GDM1 (cell line): ENCODE results near the gene RBM4B.

Source experiments
- DNase-seq: peaks from one replicate; lab custom pipeline; 2025; lab: John Stamatoyannopoulos, UW

Gene RBM4B

GRCh38 chr11:66686801-66687750 lies 9.4 kb upstream of the RBM4B start:
- no peak for DNase-seq

- no peak for DNase-seq
Observed at GRCh38 chr11:66686100-66686785, 8.6 kb upstream of the RBM4B start.

GRCh38 chr11:66685276-66686099 lies 7.8 kb upstream of the RBM4B start:
- DNase-seq: no peak

- no peak for DNase-seq
Observed at GRCh38 chr11:66684635-66685034, 6.9 kb upstream of the RBM4B start.

GRCh38 chr11:66683877-66684276 lies 6.2 kb upstream of the RBM4B start:
- DNase-seq: no peak

- DNase-seq: no peak
Observed at GRCh38 chr11:66680966-66681645, 3.4 kb upstream of the RBM4B start.

- no peak for DNase-seq
Observed at GRCh38 chr11:66676931-66677598, 622 bp downstream of the RBM4B start.

GRCh38 chr11:66676282-66676919 lies 1.3 kb downstream of the RBM4B start:
- DNase-seq: no peak

- no peak for DNase-seq
Observed at GRCh38 chr11:66674964-66675602, 2.6 kb downstream of the RBM4B start.

GRCh38 chr11:66670816-66671215 lies 6.9 kb downstream of the RBM4B start:
- no peak for DNase-seq

GRCh38 chr11:66665369-66665768 lies 12.3 kb downstream of the RBM4B start:
- DNase-seq: no peak

GRCh38 chr11:66663741-66664296 lies 13.9 kb downstream of the RBM4B start:
- DNase-seq: no peak

GRCh38 chr11:66659763-66660162 lies 17.9 kb downstream of the RBM4B start:
- no peak for DNase-seq

- no peak for DNase-seq
Observed at GRCh38 chr11:66653123-66653522, 24.6 kb downstream of the RBM4B start.

- DNase-seq: no peak
Observed at GRCh38 chr11:66652651-66653050, 25.0 kb downstream of the RBM4B start.

- no peak for DNase-seq
Observed at GRCh38 chr11:66651016-66651415, 26.7 kb downstream of the RBM4B start.

- no peak for DNase-seq
Observed at GRCh38 chr11:66649903-66650302, 27.8 kb downstream of the RBM4B start.

- no peak for DNase-seq
Observed at GRCh38 chr11:66646828-66647227, 30.9 kb downstream of the RBM4B start.

- no peak for DNase-seq
Observed at GRCh38 chr11:66643745-66644437, 33.8 kb downstream of the RBM4B start.
